Epithelial cell of esophagus (primary cell): Measurements from ENCODE around the gene VAMP5.
"Not testable (repeated sequence)": the region's sequence is repeated elsewhere in the genome, so short reads cannot be mapped to it uniquely, and the experiment has no call there.

Source experiments
- DNase-seq: peaks from one replicate; pipeline ENCODE4 v3.0.0; 2010; ENCODE audit warnings: low read depth
- H3K4me3 ChIP-seq: 2 replicates; pipeline ENCODE4 v1.5.1; 2011; ENCODE audit warnings: mild to moderate bottlenecking, low read length, control low read depth
- CTCF ChIP-seq: IDR thresholded peaks from 2 replicates; pipeline ENCODE4 v1.5.1; 2011; ENCODE audit warnings: low read depth, mild to moderate bottlenecking, low read length, control low read depth, inconsistent platforms; ENCODE audit not compliant: insufficient read depth; ENCODE audit errors: missing control alignments

Gene VAMP5

GRCh38 chr2:85585781-85586105 lies 1.5 kb downstream of the VAMP5 start:
- no peak for TF ChIP-seq CTCF
- DNase-seq, result no peak
- no peak overlapping the region for H3K4me3 ChIP-seq

GRCh38 chr2:85588236-85588635 lies 4.0 kb downstream of the VAMP5 start:
- no peak for DNase-seq
- no peak for TF ChIP-seq CTCF
- no peak overlapping the region for H3K4me3 ChIP-seq

- H3K4me3 ChIP-seq, result no peak overlapping the region
Measured at GRCh38 chr2:85588645-85589044, 4.4 kb downstream of the VAMP5 start.

GRCh38 chr2:85589181-85589580 lies 5.0 kb downstream of the VAMP5 start:
- TF ChIP-seq CTCF, result no peak
- no peak for DNase-seq
- no peak overlapping the region for H3K4me3 ChIP-seq

More at GRCh38 chr2:85588645-85589044, 4.4 kb downstream of the VAMP5 start:
- no peak for DNase-seq
- TF ChIP-seq CTCF, result no peak

- no peak overlapping the region for H3K4me3 ChIP-seq
- no peak for TF ChIP-seq CTCF
- DNase-seq, result peak; percentile 68
Measured at GRCh38 chr2:85589982-85590791, 6.0 kb downstream of the VAMP5 start.

GRCh38 chr2:85590950-85591349 lies 6.7 kb downstream of the VAMP5 start:
- no peak for TF ChIP-seq CTCF
- no peak for DNase-seq
- no peak overlapping the region for H3K4me3 ChIP-seq

GRCh38 chr2:85591563-85591962 lies 7.3 kb downstream of the VAMP5 start:
- no peak overlapping the region for H3K4me3 ChIP-seq
- DNase-seq, result no peak
- TF ChIP-seq CTCF, result no peak

GRCh38 chr2:85592299-85592698 lies 8.1 kb downstream of the VAMP5 start:
- DNase-seq, H3K4me3 ChIP-seq: not testable (repeated sequence)
